K562 (cell line): ENCODE data around the gene PPHLN1. TPM values are rescaled to one million over a fixed set of nuclear protein-coding genes. Genes with fewer than 3 reads are reported as not detected.
A peak's percentile ranks its signal among the peaks of the same experiment; 100 is the strongest.

Source experiments
- ATAC-seq: fragments of 200-7000 bp; cut with Tn5 transposase; 3 replicates; pipeline ENCODE4 v1.9.1; 2020; ENCODE audit warnings: moderate library complexity
- BruUV-seq: library from RNA; stranded (reverse); fragments of 400-500 nt; replicated peaks from 2 replicates; lab custom pipeline; 2021; lab: Mats Ljungman, UMichigan
- CTCF ChIA-PET: fragments of 300-600 bp; formaldehyde crosslinking; extraction: SDS; loops from one replicate; lab custom pipeline; 2021; ENCODE audit warnings: low intra/inter-chr PET ratio; lab: Yijun Ruan, JAX
- POLR2A ChIA-PET: fragments of 300-600, 350-650 bp; sonication (Branson Sonifier 250); formaldehyde crosslinking; extraction: SDS; loops from one replicate; lab custom pipeline; 2021; ENCODE audit warnings: antibody characterized with exemption, inconsistent platforms; lab: Yijun Ruan, JAX
- DNase-seq, 4 experiments: peaks; one replicate each; pipeline versions ENCODE4 v3.0.0 to v3.0.0-alpha.2; 2011 to 2018; ENCODE audit warnings: low spot score in 3 of 4, mixed read lengths in 3 of 4; ENCODE audit errors: extremely low read depth in 1 of 4
- FAIRE-seq: peaks from 2 replicates; lab custom pipeline; 2011; peaks lifted over from hg19 to GRCh38; lab: Jason Lieb, UNC
- H2AFZ ChIP-seq: 2 replicates; pipeline ENCODE4 v1.6.0; 2011; ENCODE audit warnings: low read depth, low read length, control low read depth, inconsistent platforms
- H3K27ac ChIP-seq: fragments of 200-600 bp; 3 replicates; pipeline ENCODE4 v1.8.0; 2011; ENCODE audit warnings: low read depth, mild to moderate bottlenecking, control low read depth, inconsistent platforms, low read length, moderate library complexity, mixed read lengths; ENCODE audit errors: extremely low read depth
- H3K27me3 ChIP-seq, 2 experiments: fragments of 300-600 bp in 1 of 2; 2 replicates in 1 of 2; 3 replicates in 1 of 2; pipeline versions ENCODE4 v1.6.0 to v1.8.0; 2011; ENCODE audit warnings: inconsistent platforms in 2 of 2, low read length in 2 of 2, mild to moderate bottlenecking in 1 of 2, mixed read lengths in 1 of 2, moderate library complexity in 1 of 2; ENCODE audit not compliant: control insufficient read depth in 2 of 2, insufficient read depth in 2 of 2
- H3K36me3 ChIP-seq: fragments of 300-600 bp; 3 replicates; pipeline ENCODE4 v1.8.0; 2011; ENCODE audit warnings: mild to moderate bottlenecking, low read length, inconsistent platforms; ENCODE audit not compliant: control insufficient read depth, insufficient read depth
- H3K4me1 ChIP-seq, 2 experiments: fragments of 200-600 bp in 1 of 2; replicated peaks in 1 of 2; 2 replicates in 1 of 2; 3 replicates in 1 of 2; pipeline versions ENCODE4 v1.5.1 to v1.8.0; 2011; ENCODE audit warnings: inconsistent platforms in 2 of 2, low read length in 2 of 2, mild to moderate bottlenecking in 1 of 2, mixed read lengths in 1 of 2, moderate library complexity in 1 of 2; ENCODE audit not compliant: control insufficient read depth in 2 of 2, insufficient read depth in 2 of 2
- H3K4me2 ChIP-seq: 2 replicates; pipeline ENCODE4 v1.6.1; 2011; ENCODE audit warnings: low read length, control low read depth, inconsistent platforms, mixed read lengths; ENCODE audit not compliant: insufficient read depth
- H3K4me3 ChIP-seq: fragments of 200-600 bp; sonication (generic), shearing (Covaris generic); 2 replicates; pipeline ENCODE4 v1.5.1; 2016; ENCODE audit warnings: control low read depth, inconsistent platforms
- H3K79me2 ChIP-seq: fragments of 200-600 bp; 3 replicates; pipeline ENCODE4 v1.8.0; 2011; ENCODE audit warnings: low read length, inconsistent platforms; ENCODE audit not compliant: control insufficient read depth, insufficient read depth
- H3K9ac ChIP-seq, 2 experiments: 2 replicates each; pipeline versions ENCODE4 v1.6.0 to v1.6.1; 2011; ENCODE audit warnings: low read depth in 2 of 2, low read length in 2 of 2, control low read depth in 1 of 2, inconsistent platforms in 1 of 2, mild to moderate bottlenecking in 1 of 2, mixed read lengths in 1 of 2; ENCODE audit not compliant: insufficient read depth in 1 of 2
- H3K9me1 ChIP-seq: one replicate; pipeline ENCODE4 v1.6.0; 2011; ENCODE audit warnings: inconsistent platforms, mild to moderate bottlenecking, low read length, moderate library complexity; ENCODE audit not compliant: control insufficient read depth, insufficient read depth
- H3K9me3 ChIP-seq: replicated peaks from 2 replicates; pipeline ENCODE4 v1.5.1; 2011; ENCODE audit warnings: low read depth, low read length, inconsistent platforms; ENCODE audit not compliant: control insufficient read depth, insufficient read depth
- H4K20me1 ChIP-seq: replicated peaks from 2 replicates; pipeline ENCODE4 v1.6.1; 2011; ENCODE audit warnings: low read length, inconsistent platforms, mixed read lengths; ENCODE audit not compliant: control insufficient read depth, insufficient read depth
- BRCA1 ChIP-seq, 2 experiments: fragments of 450-650 bp in 1 of 2; sonication (generic) in 1 of 2; formaldehyde crosslinking in 1 of 2; IDR thresholded peaks; 2 replicates each; pipeline versions ENCODE4 v1.5.0 to v1.6.1; 2017 to 2020; ENCODE audit warnings: mild to moderate bottlenecking in 1 of 2, missing genetic modification reagents in 1 of 2
- CCAR2 ChIP-seq: fragments of 200-400 bp; formaldehyde crosslinking; IDR thresholded peaks from 2 replicates; pipeline ENCODE4 v1.6.1; 2017; ENCODE audit warnings: mild to moderate bottlenecking, low read depth, low read length
- HDAC3 ChIP-seq: fragments of 450-650 bp; IDR thresholded peaks from 2 replicates; pipeline ENCODE4 v1.6.1; 2018; ENCODE audit warnings: borderline replicate concordance, mild to moderate bottlenecking, moderate library complexity; ENCODE audit not compliant: partially characterized antibody
- SAP30 ChIP-seq: fragments of 200-600 bp; sonication (generic); IDR thresholded peaks from 2 replicates; pipeline ENCODE4 v1.6.1; 2012; ENCODE audit warnings: borderline replicate concordance, low read depth, mild to moderate bottlenecking, moderate library complexity, low read length, control low read depth, inconsistent platforms; ENCODE audit not compliant: insufficient read depth, poor library complexity, severe bottlenecking
- ZNF717 ChIP-seq: fragments of 250-450 bp; sonication (Bioruptor Pico); IDR thresholded peaks from 2 replicates; pipeline ENCODE4 v1.5.0; 2021
- ZNF76 ChIP-seq: fragments of 250-450 bp; sonication (Bioruptor Pico); IDR thresholded peaks from 2 replicates; pipeline ENCODE4 v1.4.0; 2020; ENCODE audit warnings: mild to moderate bottlenecking, moderate library complexity, borderline replicate concordance
- ZNF79 ChIP-seq: fragments of 250-450 bp; sonication (Bioruptor Pico); IDR thresholded peaks from 2 replicates; pipeline ENCODE4 v1.4.0; 2020; ENCODE audit warnings: low read depth, mild to moderate bottlenecking, moderate library complexity
- WGBS: fragments of 100-300 bp; shearing (Covaris generic); methylation state at CpG from one replicate; pipeline ENCODE4 v1.1.6; 2016; ENCODE audit warnings: low coverage, mixed read lengths; ENCODE audit not compliant: insufficient coverage; ENCODE audit errors: missing lambda C conversion rate; 5-methylcytosine and 5-hydroxymethylcytosine counted together
- in situ Hi-C: fragments of 300-500 bp; cut with MboI; formaldehyde crosslinking; loops from 4 replicates; pipeline ENCODE4 v1.15.0; 2018; ENCODE audit warnings: inconsistent platforms, mixed read lengths
- intact Hi-C: fragments of 100-400 bp; cut with micrococcal nuclease; formaldehyde crosslinking; loops from 2 replicates; pipeline ENCODE4 v1.14.2; 2022
- polyA plus RNA-seq, 8 experiments: library from polyadenylated mRNA; depleted of rRNA in 4 of 8; stranded (reverse) in 5 of 8; unstranded in 3 of 8; fragments of >200 nt; fragmentation: Nextera tagmentation in 2 of 8; fragmentation: Illumina TruSeq in 1 of 8; extraction: Ambion mirVana in 2 of 8; extraction: Trizol in 1 of 8; gene quantifications; 2 replicates each; pipeline versions ENCODE4 v1.2.1 to v1.2.3, GENCODE V29; 2011 to 2014; ENCODE audit warnings: inconsistent platforms in 1 of 8, missing spikeins in 1 of 8
- total RNA-seq, 7 experiments: library from RNA; depleted of rRNA in 6 of 7; stranded (reverse); fragments of >200 nt in 6 of 7; fragmentation: Illumina TruSeq in 2 of 7; extraction: Trizol in 2 of 7; gene quantifications; 2 replicates each; pipeline versions ENCODE4 v1.2.1 to v1.2.3, GENCODE V29; 2011 to 2021; ENCODE audit warnings: low replicate concordance in 1 of 7
- TF ChIP-seq, protein P1 (sequence below): sonication (generic); formaldehyde crosslinking; IDR thresholded peaks from 2 replicates; pipeline ENCODE4 v1.8.1; 2023; ENCODE audit warnings: mild to moderate bottlenecking, missing genetic modification reagents
- TF ChIP-seq, protein P2 (sequence below), 2 experiments: fragments of 450-650 bp; IDR thresholded peaks; 2 replicates each; pipeline ENCODE4 v1.6.1; 2018; ENCODE audit warnings: mild to moderate bottlenecking in 2 of 2, low read depth in 1 of 2; ENCODE audit not compliant: partially characterized antibody in 2 of 2

Gene PPHLN1
- total and polyA plus RNA-seq, 9 of the 15 experiments (the other 6 are each of a cell fraction or from before 2014, with no cell fraction given): 66.3 to 112 (median 93.6) TPM

DNA sequence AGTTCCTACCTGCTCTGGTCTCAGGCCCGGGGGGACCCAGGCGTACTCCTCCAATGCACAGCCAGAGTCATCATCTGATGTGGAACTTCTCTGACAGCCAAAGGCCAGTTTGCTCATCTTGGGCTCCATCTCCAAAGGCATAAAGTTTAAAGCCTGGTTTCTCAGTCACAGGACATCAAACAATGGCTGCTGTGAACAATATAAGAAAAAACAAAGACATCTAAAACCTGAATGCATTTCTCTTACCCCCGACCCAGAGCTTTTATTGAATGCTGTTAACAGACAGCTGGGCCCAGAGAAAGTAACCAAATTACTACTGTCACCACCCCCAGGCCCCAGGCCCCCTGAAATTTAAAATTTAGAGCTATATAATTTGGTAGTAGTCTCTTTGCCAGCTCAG, 146.4 kb downstream of the PPHLN1 start:
- no peaks in the 10 kb centered on the region for H3K36me3 ChIP-seq
- no peak overlapping the region for H3K9ac ChIP-seq
- POLR2A ChIA-PET: no interaction called here
- 30% methylated on average over 3 of the region's 3 CpGs for WGBS
- BruUV-seq: no TSS peak
- H3K4me1 ChIP-seq: peaks cover 0 to 8% of the 10 kb centered on the region in 2 experiments; a peak in 3 of 5 replicates
- no peak overlapping the region for H3K4me3 ChIP-seq
- intact Hi-C loops (no loop called here), in situ Hi-C loops (no loop called here)
- FAIRE-seq: no peak
- no peak overlapping the region for H3K4me2 ChIP-seq
- no peak for ATAC-seq
- no peak for DNase-seq
- H4K20me1 ChIP-seq: no peaks in the 10 kb centered on the region
- H3K27me3 ChIP-seq: no peaks in the 10 kb centered on the region
- 0 out of 2 replicates have a peak overlapping the region, but pooled peaks have one; percentile 28 for H2AFZ ChIP-seq
- TF ChIP-seq ZNF76 (CRISPR knock-in tag): no peak
- TF ChIP-seq HDAC3: no peak
- no peak for TF ChIP-seq ZNF717
- TF ChIP-seq SAP30: no peak
- TF ChIP-seq, protein P1, sequence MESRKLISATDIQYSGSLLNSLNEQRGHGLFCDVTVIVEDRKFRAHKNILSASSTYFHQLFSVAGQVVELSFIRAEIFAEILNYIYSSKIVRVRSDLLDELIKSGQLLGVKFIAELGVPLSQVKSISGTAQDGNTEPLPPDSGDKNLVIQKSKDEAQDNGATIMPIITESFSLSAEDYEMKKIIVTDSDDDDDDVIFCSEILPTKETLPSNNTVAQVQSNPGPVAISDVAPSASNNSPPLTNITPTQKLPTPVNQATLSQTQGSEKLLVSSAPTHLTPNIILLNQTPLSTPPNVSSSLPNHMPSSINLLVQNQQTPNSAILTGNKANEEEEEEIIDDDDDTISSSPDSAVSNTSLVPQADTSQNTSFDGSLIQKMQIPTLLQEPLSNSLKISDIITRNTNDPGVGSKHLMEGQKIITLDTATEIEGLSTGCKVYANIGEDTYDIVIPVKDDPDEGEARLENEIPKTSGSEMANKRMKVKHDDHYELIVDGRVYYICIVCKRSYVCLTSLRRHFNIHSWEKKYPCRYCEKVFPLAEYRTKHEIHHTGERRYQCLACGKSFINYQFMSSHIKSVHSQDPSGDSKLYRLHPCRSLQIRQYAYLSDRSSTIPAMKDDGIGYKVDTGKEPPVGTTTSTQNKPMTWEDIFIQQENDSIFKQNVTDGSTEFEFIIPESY (CRISPR knock-in tag): no peak
- no peak for TF ChIP-seq CCAR2
- TF ChIP-seq, protein P2, sequence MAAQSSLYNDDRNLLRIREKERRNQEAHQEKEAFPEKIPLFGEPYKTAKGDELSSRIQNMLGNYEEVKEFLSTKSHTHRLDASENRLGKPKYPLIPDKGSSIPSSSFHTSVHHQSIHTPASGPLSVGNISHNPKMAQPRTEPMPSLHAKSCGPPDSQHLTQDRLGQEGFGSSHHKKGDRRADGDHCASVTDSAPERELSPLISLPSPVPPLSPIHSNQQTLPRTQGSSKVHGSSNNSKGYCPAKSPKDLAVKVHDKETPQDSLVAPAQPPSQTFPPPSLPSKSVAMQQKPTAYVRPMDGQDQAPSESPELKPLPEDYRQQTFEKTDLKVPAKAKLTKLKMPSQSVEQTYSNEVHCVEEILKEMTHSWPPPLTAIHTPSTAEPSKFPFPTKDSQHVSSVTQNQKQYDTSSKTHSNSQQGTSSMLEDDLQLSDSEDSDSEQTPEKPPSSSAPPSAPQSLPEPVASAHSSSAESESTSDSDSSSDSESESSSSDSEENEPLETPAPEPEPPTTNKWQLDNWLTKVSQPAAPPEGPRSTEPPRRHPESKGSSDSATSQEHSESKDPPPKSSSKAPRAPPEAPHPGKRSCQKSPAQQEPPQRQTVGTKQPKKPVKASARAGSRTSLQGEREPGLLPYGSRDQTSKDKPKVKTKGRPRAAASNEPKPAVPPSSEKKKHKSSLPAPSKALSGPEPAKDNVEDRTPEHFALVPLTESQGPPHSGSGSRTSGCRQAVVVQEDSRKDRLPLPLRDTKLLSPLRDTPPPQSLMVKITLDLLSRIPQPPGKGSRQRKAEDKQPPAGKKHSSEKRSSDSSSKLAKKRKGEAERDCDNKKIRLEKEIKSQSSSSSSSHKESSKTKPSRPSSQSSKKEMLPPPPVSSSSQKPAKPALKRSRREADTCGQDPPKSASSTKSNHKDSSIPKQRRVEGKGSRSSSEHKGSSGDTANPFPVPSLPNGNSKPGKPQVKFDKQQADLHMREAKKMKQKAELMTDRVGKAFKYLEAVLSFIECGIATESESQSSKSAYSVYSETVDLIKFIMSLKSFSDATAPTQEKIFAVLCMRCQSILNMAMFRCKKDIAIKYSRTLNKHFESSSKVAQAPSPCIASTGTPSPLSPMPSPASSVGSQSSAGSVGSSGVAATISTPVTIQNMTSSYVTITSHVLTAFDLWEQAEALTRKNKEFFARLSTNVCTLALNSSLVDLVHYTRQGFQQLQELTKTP (IDR thresholded peaks at IDR 0.05; ENCODE audit: low read depth in 1 of 2, partially characterized antibody in 2 of 2): no peak
- no peak for TF ChIP-seq BRCA1 (IDR thresholded peaks at IDR 0.05)
- TF ChIP-seq BRCA1 (CRISPR knock-in tag; IDR thresholded peaks at IDR 0.05): no peak
- no peak for TF ChIP-seq ZNF79
- TF ChIP-seq, all 486 proteins: peak for 0
- CTCF ChIA-PET: no interaction called here
- H3K9me3 ChIP-seq: no peaks in the 10 kb centered on the region
- no peaks in the 10 kb centered on the region for H3K79me2 ChIP-seq
- no peak overlapping the region for H3K27ac ChIP-seq
- H3K9me1 ChIP-seq: no peaks in the 10 kb centered on the region
